Measurements from ENCODE around the gene IL4R. TPM values are rescaled to one million over a fixed set of nuclear protein-coding genes. Genes with fewer than 3 reads are reported as not detected.

Gene IL4R
- total RNA-seq, 6 experiments from 2014 or later, result 38.8 to 147 (median 46.9) TPM

- DNase-seq (no peak), ATAC-seq (no peak)
- peak overlapping the region; percentile 41 to 100 (median 66) for H3K27ac ChIP-seq
- whole genome bisulfite sequencing (ENCODE audit: insufficient coverage, low coverage, low lambda C conversion rate, missing lambda C conversion rate), result 63% methylated on average over 9 of the region's 10 CpGs
- no peak overlapping the region for H3K4me3 ChIP-seq
- intact Hi-C loops (cut with DNase I), result loop anchor here in 1 of 2 donors (10.0 kb wide), 1 partner anchor 47 kb away; no protein-coding TSS in a partner anchor
- no peaks in the 10 kb centered on the region for H3K36me3 ChIP-seq
- H3K27me3 ChIP-seq, result no peaks in the 10 kb centered on the region
- TF ChIP-seq, protein P1, sequence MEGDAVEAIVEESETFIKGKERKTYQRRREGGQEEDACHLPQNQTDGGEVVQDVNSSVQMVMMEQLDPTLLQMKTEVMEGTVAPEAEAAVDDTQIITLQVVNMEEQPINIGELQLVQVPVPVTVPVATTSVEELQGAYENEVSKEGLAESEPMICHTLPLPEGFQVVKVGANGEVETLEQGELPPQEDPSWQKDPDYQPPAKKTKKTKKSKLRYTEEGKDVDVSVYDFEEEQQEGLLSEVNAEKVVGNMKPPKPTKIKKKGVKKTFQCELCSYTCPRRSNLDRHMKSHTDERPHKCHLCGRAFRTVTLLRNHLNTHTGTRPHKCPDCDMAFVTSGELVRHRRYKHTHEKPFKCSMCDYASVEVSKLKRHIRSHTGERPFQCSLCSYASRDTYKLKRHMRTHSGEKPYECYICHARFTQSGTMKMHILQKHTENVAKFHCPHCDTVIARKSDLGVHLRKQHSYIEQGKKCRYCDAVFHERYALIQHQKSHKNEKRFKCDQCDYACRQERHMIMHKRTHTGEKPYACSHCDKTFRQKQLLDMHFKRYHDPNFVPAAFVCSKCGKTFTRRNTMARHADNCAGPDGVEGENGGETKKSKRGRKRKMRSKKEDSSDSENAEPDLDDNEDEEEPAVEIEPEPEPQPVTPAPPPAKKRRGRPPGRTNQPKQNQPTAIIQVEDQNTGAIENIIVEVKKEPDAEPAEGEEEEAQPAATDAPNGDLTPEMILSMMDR (IDR thresholded peaks at IDR 0.05), result no peak
- no peak for TF ChIP-seq POLR2A (IDR thresholded peaks at IDR 0.05)
- H3K9me3 ChIP-seq, result no peaks in the 10 kb centered on the region
- peaks cover 0 to 89% (median 37%) of the 10 kb centered on the region in 4 donors for H3K4me1 ChIP-seq
Observed at GRCh38 chr16:27317738-27318391, 4.1 kb downstream of the IL4R start.

DNA sequence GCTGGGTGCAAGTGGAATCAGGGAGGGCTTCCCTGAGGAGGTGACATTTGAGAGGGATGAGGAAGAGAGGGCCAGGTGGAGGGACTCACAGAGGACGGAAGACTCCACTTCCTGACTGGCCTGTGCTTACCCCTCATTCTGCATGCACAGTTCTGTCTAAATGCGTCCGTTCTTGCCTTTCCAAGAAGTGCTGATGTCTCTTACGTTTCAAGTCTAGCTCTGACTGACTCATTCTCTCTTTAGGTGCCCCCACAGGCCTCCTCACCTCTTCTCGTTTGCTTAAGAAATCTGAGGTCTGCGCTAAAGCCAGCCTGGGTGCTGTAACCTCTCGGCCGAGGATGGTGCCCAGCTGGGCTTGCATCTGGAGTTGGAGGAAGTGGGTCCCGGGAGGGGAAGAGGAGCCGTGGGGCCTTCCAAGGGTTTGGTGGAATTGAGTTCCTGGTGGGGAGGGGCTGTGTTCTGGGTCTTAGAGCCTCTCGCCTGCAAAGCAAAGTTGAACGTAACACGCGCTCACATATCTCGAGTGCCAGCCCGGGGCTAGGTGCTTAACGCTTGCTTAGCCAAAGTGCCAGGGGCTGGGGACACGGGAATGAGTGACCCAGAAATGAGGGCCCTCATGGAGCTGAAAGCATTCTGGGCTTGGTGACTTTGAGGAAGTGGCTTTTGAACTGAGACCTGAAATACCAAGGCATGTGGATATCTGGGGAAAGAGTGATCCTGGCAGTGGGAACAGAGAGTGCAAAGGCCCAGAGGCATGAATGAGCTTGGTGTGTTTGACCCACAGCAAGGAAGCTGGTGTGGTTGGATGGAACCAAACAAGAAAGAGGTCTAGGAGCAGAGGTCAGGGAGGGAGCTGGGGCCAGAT, 4.8 kb downstream of the IL4R start:
- DNase-seq (peak in 1 of 3 donors; percentile 50), ATAC-seq (no peak)
- TF ChIP-seq POLR2A (IDR thresholded peaks at IDR 0.05), result no peak
- TF ChIP-seq, protein P1 (IDR thresholded peaks at IDR 0.05), result no peak
- H3K27ac ChIP-seq, result peak overlapping the region; percentile 41 to 100 (median 66)
- peaks cover 0 to 93% (median 42%) of the 10 kb centered on the region in 4 donors for H3K4me1 ChIP-seq
- intact Hi-C loops (cut with DNase I), result loop anchor here in 1 of 2 donors (10.0 kb wide), 1 partner anchor 46 kb away; no protein-coding TSS in a partner anchor
- no peaks in the 10 kb centered on the region for H3K9me3 ChIP-seq
- H3K36me3 ChIP-seq, result no peaks in the 10 kb centered on the region
- H3K4me3 ChIP-seq, result no peak overlapping the region
- H3K27me3 ChIP-seq, result no peaks in the 10 kb centered on the region
- WGBS (ENCODE audit: insufficient coverage, low coverage, low lambda C conversion rate, missing lambda C conversion rate), result 25% methylated on average over 18 of the region's 18 CpGs

GRCh38 chr16:27319257-27319965, 5.6 kb downstream of the IL4R start:
- peak overlapping the region; percentile 41 to 100 (median 66) for H3K27ac ChIP-seq
- DNase-seq (no peak), ATAC-seq (no peak)
- H3K9me3 ChIP-seq, result no peaks in the 10 kb centered on the region
- no peak for TF ChIP-seq POLR2A (IDR thresholded peaks at IDR 0.05)
- TF ChIP-seq, protein P1 (IDR thresholded peaks at IDR 0.05), result no peak
- H3K27me3 ChIP-seq, result no peaks in the 10 kb centered on the region
- no peak overlapping the region for H3K4me3 ChIP-seq
- peaks cover 0 to 100% (median 48%) of the 10 kb centered on the region in 4 donors for H3K4me1 ChIP-seq
- intact Hi-C loops (cut with DNase I), result loop anchor here in 1 of 2 donors (10.0 kb wide), 1 partner anchor 45 kb away; no protein-coding TSS in a partner anchor
- WGBS (ENCODE audit: insufficient coverage, low coverage, low lambda C conversion rate, missing lambda C conversion rate), result 86% methylated on average over 13 of the region's 13 CpGs
- H3K36me3 ChIP-seq, result no peaks in the 10 kb centered on the region

DNA sequence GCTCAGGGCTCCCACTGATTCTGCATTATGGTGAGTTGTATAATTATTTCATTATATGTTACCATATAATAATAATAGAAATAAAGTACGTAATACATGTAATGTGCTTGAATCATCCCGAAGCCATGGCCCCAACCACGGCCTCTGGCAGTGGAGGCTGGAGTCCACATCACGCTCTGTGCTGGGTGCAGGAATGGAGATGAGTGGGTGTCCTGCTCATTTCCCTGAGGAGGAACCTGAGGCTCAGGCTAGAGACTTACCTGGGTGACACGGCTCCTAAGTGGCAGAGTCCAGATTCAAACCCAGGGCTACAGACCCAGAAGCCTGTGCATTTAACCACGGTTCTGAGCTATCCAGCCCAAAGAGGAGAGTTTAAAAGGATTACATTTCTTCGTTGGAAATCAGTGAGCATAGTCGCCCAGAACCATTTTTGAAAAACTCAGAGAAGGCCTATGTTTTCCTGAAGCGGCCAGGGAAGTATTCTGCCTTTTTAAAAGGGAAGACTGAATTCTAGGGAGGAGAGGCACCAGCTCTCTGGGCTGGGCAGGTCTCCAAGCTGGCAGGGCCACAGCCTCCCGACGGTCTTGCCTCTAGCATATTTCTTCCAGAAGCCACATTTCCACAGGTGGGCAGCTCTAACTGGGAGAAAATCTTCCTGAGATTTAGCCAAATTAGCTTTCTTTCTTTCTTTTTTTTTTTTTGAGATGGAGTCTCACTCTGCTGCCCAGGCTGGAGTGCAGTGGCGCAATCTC, 6.7 kb downstream of the IL4R start:
- H3K27me3 ChIP-seq, result no peaks in the 10 kb centered on the region
- DNase-seq (no peak), ATAC-seq (no peak)
- H3K4me1 ChIP-seq, result peaks cover 0 to 98% (median 50%) of the 10 kb centered on the region in 4 donors
- peak overlapping the region in 2 of 3 donors; percentile 21 to 75 for H3K27ac ChIP-seq
- WGBS (ENCODE audit: insufficient coverage, low coverage, low lambda C conversion rate, missing lambda C conversion rate), result 57% methylated on average over 8 of the region's 12 CpGs
- no peaks in the 10 kb centered on the region for H3K36me3 ChIP-seq
- no peaks in the 10 kb centered on the region for H3K9me3 ChIP-seq
- no peak overlapping the region for H3K4me3 ChIP-seq
- intact Hi-C loops (cut with DNase I), result no loop called here
- TF ChIP-seq, protein P1 (IDR thresholded peaks at IDR 0.05), result no peak
- no peak for TF ChIP-seq POLR2A (IDR thresholded peaks at IDR 0.05)

Data from right lobe of liver (tissue), 6 donors.